IPS DF 19.7 (cell line): ENCODE measurements around the gene AGR3.

Experiments used
- DNase-seq: peaks from one replicate; pipeline ENCODE4 v3.0.0-alpha.2; 2013; ENCODE audit warnings: low read depth, low spot score

The AGR3 gene

DNA sequence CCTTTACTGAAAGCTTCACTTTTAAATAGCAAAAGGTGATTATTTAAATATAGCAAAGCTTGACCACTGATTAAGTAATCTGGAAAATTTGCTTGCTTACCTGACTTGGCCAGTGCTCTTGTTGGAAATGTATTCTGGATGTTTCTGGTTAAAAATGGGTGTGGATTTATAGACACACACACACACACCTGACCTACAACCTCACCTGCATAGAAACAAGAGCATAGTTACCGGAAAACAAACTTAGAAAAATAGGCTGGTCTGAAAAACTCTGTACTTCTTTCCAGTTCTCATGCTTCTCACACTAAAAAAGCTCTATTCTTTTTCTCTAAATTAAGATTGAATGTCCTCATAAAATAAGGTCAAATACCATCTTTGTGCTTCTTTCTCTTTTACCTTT, at the start of gene AGR3:
Gene AGR3 (minus strand): TSS at position 140 of the 400 bp plus-strand sequence. CDS start 3,365 bp downstream, outside the sequence.
- no peak for DNase-seq

- DNase-seq: no peak
Observed at GRCh38 chr7:16930946-16931345, 49.2 kb upstream of the AGR3 start.

- DNase-seq: no peak
Observed at GRCh38 chr7:16929146-16929762, 47.5 kb upstream of the AGR3 start.

GRCh38 chr7:16926861-16927260, 45.1 kb upstream of the AGR3 start:
- DNase-seq: no peak

GRCh38 chr7:16926283-16926682, 44.5 kb upstream of the AGR3 start:
- DNase-seq: no peak

GRCh38 chr7:16925609-16926008, 43.8 kb upstream of the AGR3 start:
- no peak for DNase-seq

- DNase-seq: no peak
Observed at GRCh38 chr7:16923019-16923418, 41.2 kb upstream of the AGR3 start.

DNA sequence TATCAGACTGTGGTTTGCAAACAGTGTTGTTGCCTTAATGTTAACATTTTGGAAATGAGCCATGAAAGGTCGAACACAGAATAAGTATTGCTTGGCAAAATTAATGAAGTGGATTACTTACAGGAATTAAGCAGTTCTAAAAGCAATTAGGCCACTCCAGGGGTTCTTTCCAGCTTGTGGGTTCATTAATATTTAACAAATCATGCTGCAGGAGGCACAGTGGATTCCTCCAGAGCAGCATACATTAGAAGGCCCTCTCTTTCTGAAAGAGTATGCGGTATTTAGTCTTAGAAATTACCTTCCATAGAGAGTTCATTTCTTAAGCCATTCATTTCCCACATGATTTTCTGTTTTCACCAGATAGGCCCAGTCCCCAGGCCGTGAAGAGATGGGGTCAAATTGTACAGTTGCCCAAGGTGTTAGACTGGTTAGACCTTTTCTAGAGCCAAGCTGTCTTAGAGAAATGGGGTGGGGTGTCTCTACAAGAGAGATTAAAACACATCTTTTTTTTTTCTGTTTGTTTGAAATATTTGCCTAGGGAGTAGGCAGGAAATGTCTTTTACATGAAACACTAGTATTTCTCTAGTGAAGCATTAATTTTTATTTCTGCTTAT, 40.0 kb upstream of the AGR3 start:
- no peak for DNase-seq

- DNase-seq: no peak
Observed at GRCh38 chr7:16921151-16921550, 39.4 kb upstream of the AGR3 start.

- no peak for DNase-seq
Observed at GRCh38 chr7:16919440-16919839, 37.7 kb upstream of the AGR3 start.

GRCh38 chr7:16918288-16918895, 36.6 kb upstream of the AGR3 start:
- DNase-seq: no peak

DNA sequence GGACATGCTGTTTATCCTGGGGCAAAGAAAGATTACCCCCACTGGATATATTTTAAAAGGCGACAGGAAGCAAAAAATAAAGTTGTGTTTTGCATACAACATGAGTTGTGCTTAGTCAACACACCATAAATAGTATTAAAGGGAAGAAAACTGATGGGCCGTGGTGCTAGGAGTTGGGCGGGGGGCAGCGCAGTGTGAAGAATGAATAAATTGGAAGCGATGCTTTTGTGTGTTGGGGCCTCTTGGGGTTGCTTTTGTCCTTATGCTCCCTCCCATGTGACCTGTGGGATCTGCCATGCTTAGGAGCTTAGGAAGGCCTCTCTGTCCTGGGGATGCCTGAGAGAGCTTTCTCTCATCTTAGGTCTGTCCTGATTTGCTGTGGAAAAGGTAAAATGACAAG, 35.0 kb upstream of the AGR3 start:
- no peak for DNase-seq

DNA sequence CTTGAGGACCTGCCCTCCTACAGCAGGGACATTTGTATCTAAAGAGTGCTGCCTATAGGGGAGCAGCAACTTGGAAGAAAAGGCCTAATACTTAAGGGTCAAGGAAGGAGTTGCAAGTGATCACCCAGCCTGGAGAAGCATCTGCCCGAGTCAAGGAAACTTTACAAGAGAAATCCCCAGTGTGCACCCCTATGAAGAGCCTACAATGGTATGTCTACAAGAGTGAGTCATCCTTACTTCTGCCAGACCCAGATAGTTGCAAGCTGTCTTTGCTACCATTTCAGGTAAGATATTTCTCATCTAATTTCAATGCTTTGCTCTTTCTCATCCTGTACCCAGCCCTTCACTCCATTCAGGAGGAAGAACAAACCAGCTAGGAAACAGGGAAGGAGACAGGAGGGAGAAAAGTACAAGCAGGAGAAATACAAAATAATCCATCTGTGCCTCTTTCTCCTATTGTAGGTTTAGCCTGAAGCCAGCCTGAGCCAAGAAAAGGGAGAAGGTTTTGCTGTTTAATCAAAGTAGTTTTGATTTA, 34.4 kb upstream of the AGR3 start:
- DNase-seq: no peak

GRCh38 chr7:16915405-16915804, 33.6 kb upstream of the AGR3 start:
- DNase-seq: no peak

GRCh38 chr7:16914771-16915170, 33.0 kb upstream of the AGR3 start:
- DNase-seq: no peak

DNA sequence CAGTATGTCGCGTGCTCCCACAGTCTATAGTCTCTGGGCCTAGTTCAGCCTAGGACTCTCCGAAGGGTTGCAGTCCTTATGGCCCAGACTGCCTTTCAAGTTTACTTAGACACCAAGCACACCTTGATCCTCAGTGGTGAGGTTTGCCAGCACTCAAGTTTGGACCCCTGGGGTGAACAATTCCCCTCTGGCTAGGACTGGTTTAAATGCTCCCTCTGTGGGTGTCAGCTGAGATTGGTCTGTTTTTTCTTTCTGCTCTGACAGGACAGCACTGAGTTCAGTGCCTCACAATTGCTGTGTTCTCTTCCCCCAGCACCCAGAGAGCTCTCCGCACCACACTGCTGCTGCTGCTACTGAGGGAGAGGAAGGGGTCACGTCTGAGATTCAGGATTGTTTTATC, 31.9 kb upstream of the AGR3 start:
- no peak for DNase-seq

GRCh38 chr7:16912540-16912939, 30.8 kb upstream of the AGR3 start:
- no peak for DNase-seq

- no peak for DNase-seq
Observed at GRCh38 chr7:16908561-16908960, 26.8 kb upstream of the AGR3 start.

- DNase-seq: peak; percentile 45
Observed at GRCh38 chr7:16905300-16906044, 23.7 kb upstream of the AGR3 start.

DNA sequence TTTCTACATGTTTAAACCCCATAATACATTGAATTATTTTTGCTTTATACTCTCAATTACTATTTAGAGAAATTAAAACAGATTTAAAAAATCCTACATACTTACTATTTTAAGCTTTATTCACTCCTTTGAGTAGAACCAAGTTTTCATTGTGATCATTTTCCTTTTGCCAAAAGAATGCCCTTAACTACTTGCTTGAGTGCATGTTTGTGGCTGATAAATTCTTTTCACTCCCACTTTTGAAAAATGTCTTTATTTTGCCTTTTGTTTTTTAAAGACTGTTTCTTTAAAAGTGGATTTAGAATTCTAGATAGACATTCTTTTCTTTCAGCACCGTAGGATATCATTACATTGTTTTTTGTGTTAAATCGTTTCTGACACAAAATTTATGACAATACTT, 22.3 kb upstream of the AGR3 start:
- no peak for DNase-seq

DNA sequence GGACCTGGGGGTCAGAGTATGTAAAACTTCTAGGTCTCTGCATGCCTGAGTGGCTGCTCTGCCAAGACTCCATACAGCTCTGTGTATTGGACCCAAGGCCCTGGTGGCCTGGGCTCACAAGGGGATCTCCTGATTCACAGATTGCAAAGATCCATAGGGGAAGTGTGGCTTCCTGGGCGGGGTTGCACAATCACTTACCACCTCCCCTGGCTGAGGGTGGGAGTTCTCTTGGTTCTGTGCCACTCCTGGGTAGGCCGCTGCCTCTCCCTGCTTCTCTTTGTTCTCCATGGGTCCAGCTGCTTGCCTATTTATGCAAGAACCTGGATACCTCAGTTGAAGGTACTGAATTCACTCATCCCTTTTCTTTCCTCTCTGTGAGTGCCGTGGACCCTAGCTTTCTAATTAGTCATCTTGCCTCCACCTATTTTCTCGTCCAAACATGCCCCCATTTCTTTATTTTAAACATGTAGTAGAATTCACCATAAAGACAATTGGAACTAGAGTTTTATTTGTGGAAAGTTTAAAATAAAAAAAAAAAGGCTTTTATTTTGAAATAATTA, 18.5 kb upstream of the AGR3 start:
- no peak for DNase-seq
